NCI-H146 (cell line): ENCODE results near the gene CCDC50.

Experiments
- DNase-seq: peaks from one replicate; lab custom pipeline; 2025; lab: John Stamatoyannopoulos, UW

The CCDC50 gene

DNA sequence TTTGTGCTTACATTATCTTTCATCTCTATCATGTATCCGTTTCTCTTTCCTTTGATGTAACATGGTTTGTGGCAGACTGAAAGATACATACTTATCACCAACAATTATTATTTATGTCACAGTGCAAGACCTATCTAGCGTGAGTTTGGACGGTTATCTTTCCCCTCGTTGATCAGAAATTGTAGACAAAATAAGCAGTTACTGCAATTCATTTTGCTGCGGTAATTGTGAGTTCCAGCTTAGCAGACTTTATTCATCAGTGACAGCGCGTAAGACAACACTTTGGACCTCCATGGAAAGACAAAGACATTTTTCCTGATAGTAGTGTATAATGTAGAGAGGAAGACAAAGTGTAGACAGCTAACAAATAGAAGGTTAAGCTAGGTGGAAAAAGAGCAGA is 52.1 kb downstream of the CCDC50 start:
- DNase-seq: no peak

DNA sequence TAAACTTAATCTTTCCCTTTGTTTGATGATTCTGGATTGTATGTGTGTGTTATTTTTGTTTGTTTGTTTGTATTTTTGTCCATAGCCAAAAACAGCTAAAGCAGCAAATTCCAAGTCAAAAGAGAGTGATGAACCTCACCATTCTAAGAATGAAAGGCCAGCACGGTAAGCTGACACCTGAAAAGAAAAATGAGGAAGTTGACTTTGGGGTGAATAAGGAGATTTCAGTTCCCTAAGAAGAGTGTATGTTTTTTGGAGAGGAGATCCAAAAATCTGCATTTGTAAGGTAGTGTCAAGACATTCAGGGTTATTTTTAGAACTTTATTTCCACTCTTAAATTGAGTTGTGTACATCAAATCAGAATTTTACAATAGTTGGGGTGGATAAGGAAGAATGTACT is 53.5 kb downstream of the CCDC50 start:
- DNase-seq: no peak

- DNase-seq: no peak
These were observed 53.9 kb downstream of the CCDC50 start for GRCh38 chr3:191383124-191383523.

DNA sequence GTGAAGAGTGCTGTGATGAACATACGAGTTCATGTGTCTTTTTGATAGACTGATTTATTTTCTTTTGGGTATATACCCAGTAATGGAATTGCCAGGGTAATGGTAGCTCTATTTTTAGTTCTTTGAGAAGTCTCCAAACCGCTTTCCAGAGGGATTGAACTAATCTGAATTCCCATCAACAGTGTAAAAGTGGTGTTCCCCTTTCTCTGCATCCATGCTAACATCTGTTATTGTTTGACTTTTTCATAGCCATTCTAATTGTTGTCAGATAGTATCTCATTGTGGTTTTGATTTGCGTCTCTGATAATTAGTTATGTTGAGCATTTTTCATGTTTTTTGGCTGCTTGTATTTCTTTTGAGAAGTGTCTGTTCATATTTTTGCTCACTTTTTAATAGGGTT is 55.9 kb downstream of the CCDC50 start:
- no peak for DNase-seq

- no peak for DNase-seq
These were observed 58.4 kb downstream of the CCDC50 start for GRCh38 chr3:191387441-191388077.

- no peak for DNase-seq
These were observed 59.6 kb downstream of the CCDC50 start for GRCh38 chr3:191388823-191389222.

DNA sequence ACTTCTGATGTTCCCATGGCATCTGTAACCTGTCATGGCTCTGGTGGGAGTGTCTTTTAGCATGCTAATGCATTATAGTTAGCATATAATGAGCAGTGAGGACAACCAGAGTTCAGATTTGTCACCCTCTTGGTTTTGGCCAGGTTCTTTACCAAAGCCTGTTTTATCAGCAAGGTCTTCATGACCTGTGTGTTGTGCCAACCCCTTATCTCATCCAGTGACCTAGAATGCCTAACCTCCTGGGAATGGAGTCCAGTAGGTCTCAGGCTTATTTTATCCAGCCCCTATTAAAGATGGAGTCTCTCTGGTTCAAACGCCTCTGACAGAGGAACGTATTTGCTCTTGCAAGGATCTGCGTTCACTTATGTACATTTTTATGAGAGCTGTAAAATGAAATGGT is 61.4 kb downstream of the CCDC50 start:
- no peak for DNase-seq

GRCh38 chr3:191391861-191392808 is 62.9 kb downstream of the CCDC50 start:
- no peak for DNase-seq

DNA sequence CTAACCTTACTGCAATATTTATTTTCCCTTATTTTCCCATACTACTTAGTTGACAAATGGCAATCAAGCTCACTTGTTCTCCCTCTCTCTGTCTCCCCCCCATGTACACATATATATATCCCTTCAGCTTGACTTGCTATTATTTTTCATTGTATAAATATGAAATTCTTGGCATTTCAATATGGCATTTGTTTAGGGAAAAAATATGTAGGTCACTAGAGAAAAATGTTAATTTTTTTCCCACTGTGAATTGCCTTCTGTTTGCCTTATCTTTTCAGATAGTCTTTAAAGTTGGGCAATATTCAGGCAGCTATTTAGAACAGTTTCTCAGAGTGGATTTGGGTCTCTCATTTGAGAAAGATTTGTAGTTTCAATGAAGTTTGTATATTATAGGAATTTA is 64.0 kb downstream of the CCDC50 start:
- no peak for DNase-seq

GRCh38 chr3:191397771-191398170 is 68.6 kb downstream of the CCDC50 start:
- no peak for DNase-seq

DNA sequence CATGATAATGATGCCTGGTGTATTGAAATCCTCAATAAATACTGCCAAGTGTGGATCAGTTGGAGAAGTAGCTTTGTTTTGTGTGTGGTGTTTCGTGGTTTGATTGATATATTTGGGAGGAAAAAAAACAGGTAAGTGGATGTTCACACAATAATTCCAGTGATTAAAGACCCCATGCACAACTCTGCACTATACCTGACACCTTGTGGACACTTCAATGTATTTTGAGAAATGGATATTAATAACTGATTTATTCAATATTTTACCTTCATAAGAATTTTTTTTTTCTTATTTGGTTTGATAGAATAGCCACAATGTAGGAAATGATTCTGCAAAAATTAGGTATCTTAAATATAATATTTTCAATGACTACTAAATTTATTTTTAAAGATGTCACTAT is 69.4 kb downstream of the CCDC50 start:
- DNase-seq: no peak

DNA sequence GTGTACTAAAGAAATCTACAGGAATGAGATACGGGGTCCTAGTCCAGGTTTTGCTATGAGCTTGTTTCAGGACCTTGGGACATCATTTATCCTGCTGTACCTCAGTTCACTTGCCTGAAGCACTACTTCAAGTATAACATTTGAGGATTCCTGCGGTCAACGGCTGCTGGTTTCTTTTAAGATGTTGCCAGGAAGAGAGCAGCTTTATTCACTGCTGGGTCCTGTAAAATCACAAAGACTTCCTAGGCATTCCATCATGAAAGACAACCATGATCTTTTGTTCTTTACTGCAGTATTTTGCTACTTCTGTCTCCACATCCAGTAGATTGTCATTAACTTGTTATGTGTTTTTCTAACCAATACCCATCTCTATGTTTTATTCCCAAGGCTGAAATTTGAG is 70.7 kb downstream of the CCDC50 start:
- DNase-seq: no peak

DNA sequence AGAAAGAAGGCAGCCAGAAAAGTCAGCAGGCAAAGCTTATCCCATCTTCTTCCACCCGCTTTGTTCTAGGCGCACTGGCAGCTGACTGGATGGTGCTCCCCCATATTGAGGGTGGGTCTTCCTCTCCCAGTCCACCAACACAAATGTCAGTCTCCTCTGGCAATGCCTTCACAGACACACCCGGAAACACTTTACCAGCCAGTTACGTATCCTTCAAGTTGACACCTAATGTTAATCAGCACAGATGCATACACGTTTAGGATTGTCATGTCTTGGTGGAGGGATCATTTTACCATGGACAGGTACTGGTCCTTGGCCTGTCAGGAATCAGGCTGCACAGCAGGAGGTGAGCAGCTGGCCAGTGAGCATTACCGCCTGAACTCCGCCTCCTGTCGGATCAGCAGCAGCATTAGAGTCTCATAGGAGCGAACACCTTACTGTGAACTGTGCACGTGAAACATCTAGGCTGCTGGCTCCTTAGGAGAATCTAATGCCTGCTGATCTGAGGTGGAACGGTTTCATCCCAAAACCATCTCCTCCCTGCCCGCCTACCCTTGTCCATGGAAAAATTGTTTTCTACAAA is 72.7 kb downstream of the CCDC50 start:
- no peak for DNase-seq

DNA sequence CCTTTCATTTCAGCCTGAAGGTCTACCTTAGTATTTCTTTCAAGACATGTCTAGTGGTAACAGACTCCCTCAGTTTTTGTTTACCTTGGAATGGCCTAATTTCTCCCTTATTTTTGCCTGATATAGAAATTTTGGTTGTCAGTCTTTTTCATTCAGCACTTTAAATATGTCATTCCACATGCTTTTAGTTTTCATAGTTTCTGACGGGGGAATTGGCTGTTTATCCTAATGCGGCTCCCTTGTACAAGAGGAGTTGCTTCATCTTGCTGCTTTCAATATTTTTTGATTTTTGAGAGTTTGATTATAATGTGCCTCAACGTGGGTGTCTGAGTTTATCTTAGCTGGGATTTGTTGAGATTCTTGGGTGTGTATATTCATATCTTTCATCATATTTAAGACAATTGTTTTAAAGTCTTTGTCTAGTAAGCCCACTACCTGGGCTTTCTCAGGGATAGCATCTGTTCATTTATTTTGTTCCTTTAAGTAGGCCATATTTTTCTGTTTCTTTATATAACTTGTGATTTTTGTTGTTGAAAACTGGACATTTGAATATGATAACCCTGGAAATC is 80.7 kb downstream of the CCDC50 start:
- no peak for DNase-seq

GRCh38 chr3:191412759-191413158 is 83.6 kb downstream of the CCDC50 start:
- DNase-seq: no peak

DNA sequence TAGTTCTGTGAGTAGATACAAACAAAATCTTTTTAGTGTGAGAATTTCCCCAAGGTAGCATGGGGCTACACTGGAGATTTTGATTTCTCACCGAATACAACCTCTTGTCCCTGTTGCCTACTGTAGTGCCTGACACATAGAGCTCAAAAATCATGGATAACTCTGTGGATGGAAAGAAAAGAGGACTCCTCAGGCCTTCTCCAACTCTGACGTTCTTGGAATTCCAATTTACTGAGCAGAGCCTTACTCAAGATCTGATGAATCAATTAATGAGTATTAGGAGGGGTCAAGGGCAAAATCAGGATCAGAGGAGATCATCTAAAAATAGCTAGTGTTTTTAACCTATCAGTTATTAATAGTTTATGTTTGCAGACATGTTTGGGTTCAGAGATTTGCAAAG is 85.1 kb downstream of the CCDC50 start:
- DNase-seq: no peak

GRCh38 chr3:191414732-191415131 is 85.5 kb downstream of the CCDC50 start:
- DNase-seq: no peak

DNA sequence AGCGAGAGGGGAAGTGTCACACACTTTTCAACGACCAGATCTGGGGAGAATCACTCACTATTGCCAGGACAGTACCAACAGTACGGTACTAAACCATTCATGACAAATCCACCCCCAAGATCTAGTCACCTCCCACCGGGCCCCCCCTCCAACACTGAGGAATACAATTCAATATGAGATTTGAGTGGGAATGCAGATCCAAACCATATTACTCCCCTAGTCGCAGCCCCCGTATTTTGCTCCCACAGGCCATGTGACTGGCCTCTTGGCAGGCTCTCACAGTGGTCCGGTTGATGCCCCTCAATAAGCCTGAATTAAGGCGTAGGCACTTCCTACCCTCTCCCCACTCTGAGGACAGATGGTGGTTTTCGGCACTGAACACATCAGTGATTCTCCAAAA is 86.4 kb downstream of the CCDC50 start:
- no peak for DNase-seq

- DNase-seq: no peak
These were observed 88.2 kb downstream of the CCDC50 start for GRCh38 chr3:191417457-191417729.

- no peak for DNase-seq
These were observed 91.6 kb downstream of the CCDC50 start for GRCh38 chr3:191420771-191421170.

GRCh38 chr3:191424881-191425280 is 95.7 kb downstream of the CCDC50 start:
- peak; percentile 65 for DNase-seq

GRCh38 chr3:191425322-191425734 is 96.1 kb downstream of the CCDC50 start:
- peak; percentile 88 for DNase-seq

DNA sequence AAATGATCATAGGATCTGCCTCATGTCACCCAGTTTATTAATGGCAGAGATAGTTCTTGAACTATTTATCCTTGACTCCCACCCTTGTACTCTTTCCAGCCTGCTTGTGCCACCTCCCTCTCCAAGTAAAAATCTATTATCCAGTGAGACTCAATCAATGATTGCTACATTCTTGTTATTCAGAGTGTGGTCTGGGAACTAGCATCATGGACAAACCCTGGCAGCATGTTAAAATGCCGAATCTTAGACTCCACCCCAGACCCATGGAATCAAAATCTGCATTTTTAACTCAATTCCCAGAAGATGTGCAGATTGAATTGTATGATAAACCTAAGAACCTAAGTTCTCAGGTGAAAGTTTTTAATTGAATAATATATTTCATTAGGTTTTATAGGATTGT is 97.1 kb downstream of the CCDC50 start:
- peak; percentile 24 for DNase-seq
